ENCODE results near the gene GVQW3. TPM values are rescaled to one million over a fixed set of nuclear protein-coding genes. Genes with fewer than 3 reads are reported as not detected.

The GVQW3 gene
- 1.2 and 3.4 TPM in 2 replicates for total RNA-seq (2014; rRNA removed)
- Bru-seq, nascent RNA = percentile 51 among the genes with signal in this experiment
- BruChase-seq, experiment 1, labeled RNA remaining after a 6-hour chase = percentile 46 among the genes with signal in this experiment
- BruChase-seq, experiment 2, labeled RNA remaining after a 2-hour chase = percentile 54 among the genes with signal in this experiment
- long read RNA-seq, partial matches to known transcripts = 1 of 7 reads
- long read RNA-seq, other reads (novel, unspliced or antisense) = 2 of 7 reads

- Histone ChIP-seq H3K4me3 (ENCODE audit: low read length) (peak within 1 kb of the TSS; percentile 73), H3K27ac (ENCODE audit: low read length) (no peak within 1 kb of the TSS), H3K4me2 (ENCODE audit: low read length) (peak within 1 kb of the TSS; percentile 95), H3K9ac (ENCODE audit: low read length) (peak within 1 kb of the TSS; percentile 82), H2AFZ (ENCODE audit: low read length) (peak within 1 kb of the TSS; percentile 98), H3K9me2 (replicated peaks; ENCODE audit: low read length) (no peaks in the 10 kb centered on the region), H3K4me1 (ENCODE audit: insufficient read depth, low read length) (peaks cover 21% of the 10 kb centered on the region), H3K27me3 (ENCODE audit: low read length) (no peaks in the 10 kb centered on the region), H4K20me1 (ENCODE audit: low read length) (peaks cover 32% of the 10 kb centered on the region), H3F3A (ENCODE audit: low read length, unreplicated experiment) (no peaks in the 10 kb centered on the region), H3K79me2 (ENCODE audit: low read length) (peaks cover 57% of the 10 kb centered on the region), H3K36me3 (ENCODE audit: low read depth, low read length) (no peaks in the 10 kb centered on the region), H3K9me3 (ENCODE audit: low read length) (no peaks in the 10 kb centered on the region)
- intact Hi-C loops (cut with micrococcal nuclease) = loop anchor here (1.0 kb wide), 1 partner anchor 63 kb away; no protein-coding TSS in a partner anchor
- ATAC-seq = peak; percentile 88
- DNase-seq = peak; percentile 99
- ChIA-PET POLR2A (ENCODE audit: unreplicated experiment) (no interaction called here), CTCF (no interaction called here)
- BruUV-seq (replicated peaks) = no TSS peak
- TF ChIP-seq EZH2phosphoT487 (IDR thresholded peaks at IDR 0.05; ENCODE audit: borderline replicate concordance, low read length) (peak; percentile 91), EZH2 (IDR thresholded peaks at IDR 0.05; ENCODE audit: low read length, unreplicated experiment) (no peak), CTCF (conservative IDR thresholded peaks at IDR 0.05; ENCODE audit: low read depth, low read length) (0 out of 2 replicates have a peak, but pooled peaks have one; percentile 25)
Measured at GRCh38 chr11:76380977-76381719, at the start of gene GVQW3, which contains the start of gene THAP12. Gene GVQW3, plus strand, starts transcription at chr11:76381323. Its CDS starts 506 bp downstream, at chr11:76381829. Gene THAP12, minus strand, starts transcription at chr11:76381132. Its CDS starts 296 bp downstream, at chr11:76380836.

- Histone ChIP-seq H3K4me1 (ENCODE audit: insufficient read depth, low read length) (no peaks in the 10 kb centered on the region), H4K20me1 (ENCODE audit: low read length) (no peaks in the 10 kb centered on the region), H3K27me3 (ENCODE audit: low read length) (no peaks in the 10 kb centered on the region), H3K27ac (ENCODE audit: low read length) (no peak overlapping the region), H3K9ac (ENCODE audit: low read length) (no peak overlapping the region), H3K79me2 (ENCODE audit: low read length) (no peaks in the 10 kb centered on the region), H3K4me3 (ENCODE audit: low read length) (no peak overlapping the region), H3F3A (ENCODE audit: low read length, unreplicated experiment) (no peaks in the 10 kb centered on the region), H3K9me3 (ENCODE audit: low read length) (peaks cover 17% of the 10 kb centered on the region), H3K9me2 (replicated peaks; ENCODE audit: low read length) (no peaks in the 10 kb centered on the region), H3K36me3 (ENCODE audit: low read depth, low read length) (no peaks in the 10 kb centered on the region), H3K4me2 (ENCODE audit: low read length) (no peak overlapping the region), H2AFZ (ENCODE audit: low read length) (no peak overlapping the region)
- ATAC-seq = no peak
- POLR2A ChIA-PET (ENCODE audit: unreplicated experiment) = no interaction called here
- TF ChIP-seq EZH2 (IDR thresholded peaks at IDR 0.05; ENCODE audit: low read length, unreplicated experiment) (no peak), EZH2phosphoT487 (IDR thresholded peaks at IDR 0.05; ENCODE audit: borderline replicate concordance, low read length) (no peak), CTCF (conservative IDR thresholded peaks at IDR 0.05; ENCODE audit: low read depth, low read length) (no peak)
- intact Hi-C loops (cut with micrococcal nuclease) = no loop called here
- DNase-seq = no peak
- CTCF ChIA-PET = no interaction called here
- BruUV-seq (replicated peaks) = no TSS peak
Measured at GRCh38 chr11:76334826-76335389, 46.2 kb upstream of the GVQW3 start.
